K562 (cell line): ENCODE measurements around the gene GLI1. TPM values are rescaled to one million over a fixed set of nuclear protein-coding genes. Genes with fewer than 3 reads are reported as not detected.

Experiments
- ATAC-seq: fragments of 200-7000 bp; cut with Tn5 transposase; 3 replicates; pipeline ENCODE4 v1.9.1; 2020; ENCODE audit warnings: moderate library complexity
- BruUV-seq: library from RNA; stranded (reverse); fragments of 400-500 nt; replicated peaks from 2 replicates; lab custom pipeline; 2021; lab: Mats Ljungman, UMichigan
- CTCF ChIA-PET: fragments of 300-600 bp; formaldehyde crosslinking; extraction: SDS; loops from one replicate; lab custom pipeline; 2021; ENCODE audit warnings: low intra/inter-chr PET ratio; lab: Yijun Ruan, JAX
- POLR2A ChIA-PET: fragments of 300-600, 350-650 bp; sonication (Branson Sonifier 250); formaldehyde crosslinking; extraction: SDS; loops from one replicate; lab custom pipeline; 2021; ENCODE audit warnings: antibody characterized with exemption, inconsistent platforms; lab: Yijun Ruan, JAX
- DNase-seq, 4 experiments: peaks; one replicate each; pipeline versions ENCODE4 v3.0.0 to v3.0.0-alpha.2; 2011 to 2018; ENCODE audit warnings: low spot score in 3 of 4, mixed read lengths in 3 of 4; ENCODE audit errors: extremely low read depth in 1 of 4
- FAIRE-seq: peaks from 2 replicates; lab custom pipeline; 2011; peaks lifted over from hg19 to GRCh38; lab: Jason Lieb, UNC
- H2AFZ ChIP-seq: 2 replicates; pipeline ENCODE4 v1.6.0; 2011; ENCODE audit warnings: low read depth, low read length, control low read depth, inconsistent platforms
- H3K27ac ChIP-seq: fragments of 200-600 bp; 3 replicates; pipeline ENCODE4 v1.8.0; 2011; ENCODE audit warnings: low read depth, mild to moderate bottlenecking, control low read depth, inconsistent platforms, low read length, moderate library complexity, mixed read lengths; ENCODE audit errors: extremely low read depth
- H3K27me3 ChIP-seq, 2 experiments: fragments of 300-600 bp in 1 of 2; 2 replicates in 1 of 2; 3 replicates in 1 of 2; pipeline versions ENCODE4 v1.6.0 to v1.8.0; 2011; ENCODE audit warnings: inconsistent platforms in 2 of 2, low read length in 2 of 2, mild to moderate bottlenecking in 1 of 2, mixed read lengths in 1 of 2, moderate library complexity in 1 of 2; ENCODE audit not compliant: control insufficient read depth in 2 of 2, insufficient read depth in 2 of 2
- H3K36me3 ChIP-seq: fragments of 300-600 bp; 3 replicates; pipeline ENCODE4 v1.8.0; 2011; ENCODE audit warnings: mild to moderate bottlenecking, low read length, inconsistent platforms; ENCODE audit not compliant: control insufficient read depth, insufficient read depth
- H3K4me1 ChIP-seq, 2 experiments: fragments of 200-600 bp in 1 of 2; replicated peaks in 1 of 2; 2 replicates in 1 of 2; 3 replicates in 1 of 2; pipeline versions ENCODE4 v1.5.1 to v1.8.0; 2011; ENCODE audit warnings: inconsistent platforms in 2 of 2, low read length in 2 of 2, mild to moderate bottlenecking in 1 of 2, mixed read lengths in 1 of 2, moderate library complexity in 1 of 2; ENCODE audit not compliant: control insufficient read depth in 2 of 2, insufficient read depth in 2 of 2
- H3K4me2 ChIP-seq: 2 replicates; pipeline ENCODE4 v1.6.1; 2011; ENCODE audit warnings: low read length, control low read depth, inconsistent platforms, mixed read lengths; ENCODE audit not compliant: insufficient read depth
- H3K4me3 ChIP-seq: fragments of 200-600 bp; sonication (generic), shearing (Covaris generic); 2 replicates; pipeline ENCODE4 v1.5.1; 2016; ENCODE audit warnings: control low read depth, inconsistent platforms
- H3K79me2 ChIP-seq: fragments of 200-600 bp; 3 replicates; pipeline ENCODE4 v1.8.0; 2011; ENCODE audit warnings: low read length, inconsistent platforms; ENCODE audit not compliant: control insufficient read depth, insufficient read depth
- H3K9ac ChIP-seq, 2 experiments: 2 replicates each; pipeline versions ENCODE4 v1.6.0 to v1.6.1; 2011; ENCODE audit warnings: low read depth in 2 of 2, low read length in 2 of 2, control low read depth in 1 of 2, inconsistent platforms in 1 of 2, mild to moderate bottlenecking in 1 of 2, mixed read lengths in 1 of 2; ENCODE audit not compliant: insufficient read depth in 1 of 2
- H3K9me1 ChIP-seq: one replicate; pipeline ENCODE4 v1.6.0; 2011; ENCODE audit warnings: inconsistent platforms, mild to moderate bottlenecking, low read length, moderate library complexity; ENCODE audit not compliant: control insufficient read depth, insufficient read depth
- H3K9me3 ChIP-seq: replicated peaks from 2 replicates; pipeline ENCODE4 v1.5.1; 2011; ENCODE audit warnings: low read depth, low read length, inconsistent platforms; ENCODE audit not compliant: control insufficient read depth, insufficient read depth
- H4K20me1 ChIP-seq: replicated peaks from 2 replicates; pipeline ENCODE4 v1.6.1; 2011; ENCODE audit warnings: low read length, inconsistent platforms, mixed read lengths; ENCODE audit not compliant: control insufficient read depth, insufficient read depth
- CEBPG ChIP-seq, 3 experiments: fragments of 200-800 bp in 1 of 3; sonication (Bioruptor generic) in 1 of 3; sonication (generic) in 1 of 3; formaldehyde crosslinking in 1 of 3; IDR thresholded peaks in 2 of 3; conservative IDR thresholded peaks in 1 of 3; 2 replicates each; pipeline versions ENCODE4 v1.6.1 to v1.8.0; 2016 to 2022; ENCODE audit warnings: missing compliant biosample characterization in 2 of 3, missing genetic modification characterization in 2 of 3, mild to moderate bottlenecking in 1 of 3, missing genetic modification reagents in 1 of 3
- CHCHD3 ChIP-seq: fragments of 250-450 bp; sonication (Bioruptor Pico); IDR thresholded peaks from 2 replicates; pipeline ENCODE4 v2.1.2; 2022; ENCODE audit warnings: mild to moderate bottlenecking
- CSDE1 ChIP-seq, 2 experiments: fragments of 450-650 bp; IDR thresholded peaks; 2 replicates each; pipeline ENCODE4 v1.6.1; 2016; ENCODE audit warnings: mild to moderate bottlenecking in 1 of 2
- EHMT2 ChIP-seq: fragments of 450-650 bp; IDR thresholded peaks from 2 replicates; pipeline ENCODE4 v1.6.1; 2018; ENCODE audit warnings: antibody characterized with exemption
- GTF2A2 ChIP-seq: IDR thresholded peaks from 2 replicates; pipeline ENCODE4 v1.6.1; 2016; ENCODE audit warnings: mild to moderate bottlenecking, missing genetic modification characterization, missing compliant biosample characterization
- MCM7 ChIP-seq, 2 experiments: fragments of 450-650 bp; IDR thresholded peaks; 2 replicates each; pipeline ENCODE4 v1.6.1; 2016 to 2018
- NUFIP1 ChIP-seq: fragments of 450-650 bp; IDR thresholded peaks from 2 replicates; pipeline ENCODE4 v1.6.1; 2018; ENCODE audit not compliant: partially characterized antibody
- POU5F1 ChIP-seq: fragments of 150-350 bp; IDR thresholded peaks from 2 replicates; pipeline ENCODE4 v1.6.1; 2014; ENCODE audit warnings: borderline replicate concordance, low read length, low read depth, mild to moderate bottlenecking; ENCODE audit not compliant: partially characterized antibody
- SAP30 ChIP-seq: fragments of 200-600 bp; sonication (generic); IDR thresholded peaks from 2 replicates; pipeline ENCODE4 v1.6.1; 2012; ENCODE audit warnings: borderline replicate concordance, low read depth, mild to moderate bottlenecking, moderate library complexity, low read length, control low read depth, inconsistent platforms; ENCODE audit not compliant: insufficient read depth, poor library complexity, severe bottlenecking
- SUPT5H ChIP-seq: fragments of 450-650 bp; IDR thresholded peaks from 2 replicates; pipeline ENCODE4 v1.6.1; 2016
- ZC3H4 ChIP-seq: sonication (generic); formaldehyde crosslinking; IDR thresholded peaks from 2 replicates; pipeline ENCODE4 v1.9.0; 2021; ENCODE audit warnings: missing genetic modification reagents, borderline replicate concordance
- ZNF217 ChIP-seq: sonication (generic); formaldehyde crosslinking; IDR thresholded peaks from 2 replicates; pipeline ENCODE4 v1.8.0; 2022; ENCODE audit warnings: mild to moderate bottlenecking, missing genetic modification reagents
- ZNF324 ChIP-seq: fragments of 250-450 bp; sonication (Bioruptor Pico); IDR thresholded peaks from 2 replicates; pipeline ENCODE4 v1.4.0; 2020; ENCODE audit warnings: mild to moderate bottlenecking
- WGBS: fragments of 100-300 bp; shearing (Covaris generic); methylation state at CpG from one replicate; pipeline ENCODE4 v1.1.6; 2016; ENCODE audit warnings: low coverage, mixed read lengths; ENCODE audit not compliant: insufficient coverage; ENCODE audit errors: missing lambda C conversion rate; 5-methylcytosine and 5-hydroxymethylcytosine counted together
- in situ Hi-C: fragments of 300-500 bp; cut with MboI; formaldehyde crosslinking; loops from 4 replicates; pipeline ENCODE4 v1.15.0; 2018; ENCODE audit warnings: inconsistent platforms, mixed read lengths
- intact Hi-C: fragments of 100-400 bp; cut with micrococcal nuclease; formaldehyde crosslinking; loops from 2 replicates; pipeline ENCODE4 v1.14.2; 2022
- polyA plus RNA-seq, 8 experiments: library from polyadenylated mRNA; depleted of rRNA in 4 of 8; stranded (reverse) in 5 of 8; unstranded in 3 of 8; fragments of >200 nt; fragmentation: Nextera tagmentation in 2 of 8; fragmentation: Illumina TruSeq in 1 of 8; extraction: Ambion mirVana in 2 of 8; extraction: Trizol in 1 of 8; gene quantifications; 2 replicates each; pipeline versions ENCODE4 v1.2.1 to v1.2.3, GENCODE V29; 2011 to 2014; ENCODE audit warnings: inconsistent platforms in 1 of 8, missing spikeins in 1 of 8
- total RNA-seq, 7 experiments: library from RNA; depleted of rRNA in 6 of 7; stranded (reverse); fragments of >200 nt in 6 of 7; fragmentation: Illumina TruSeq in 2 of 7; extraction: Trizol in 2 of 7; gene quantifications; 2 replicates each; pipeline versions ENCODE4 v1.2.1 to v1.2.3, GENCODE V29; 2011 to 2021; ENCODE audit warnings: low replicate concordance in 1 of 7
- TF ChIP-seq, protein P1 (sequence below): IDR thresholded peaks from 2 replicates; pipeline ENCODE4 v1.6.1; 2016; ENCODE audit warnings: missing genetic modification characterization, missing compliant biosample characterization
- TF ChIP-seq, protein P2 (sequence below): fragments of 200-800 bp; sonication (Bioruptor generic); IDR thresholded peaks from 2 replicates; pipeline ENCODE4 v1.6.1; 2017; ENCODE audit warnings: missing genetic modification characterization, missing compliant biosample characterization

GLI1 gene
- total and polyA plus RNA-seq, 9 of the 15 experiments (the other 6 are each of a cell fraction or from before 2014, with no cell fraction given): 0.24 to 3.7 (median 0.61) TPM

DNA sequence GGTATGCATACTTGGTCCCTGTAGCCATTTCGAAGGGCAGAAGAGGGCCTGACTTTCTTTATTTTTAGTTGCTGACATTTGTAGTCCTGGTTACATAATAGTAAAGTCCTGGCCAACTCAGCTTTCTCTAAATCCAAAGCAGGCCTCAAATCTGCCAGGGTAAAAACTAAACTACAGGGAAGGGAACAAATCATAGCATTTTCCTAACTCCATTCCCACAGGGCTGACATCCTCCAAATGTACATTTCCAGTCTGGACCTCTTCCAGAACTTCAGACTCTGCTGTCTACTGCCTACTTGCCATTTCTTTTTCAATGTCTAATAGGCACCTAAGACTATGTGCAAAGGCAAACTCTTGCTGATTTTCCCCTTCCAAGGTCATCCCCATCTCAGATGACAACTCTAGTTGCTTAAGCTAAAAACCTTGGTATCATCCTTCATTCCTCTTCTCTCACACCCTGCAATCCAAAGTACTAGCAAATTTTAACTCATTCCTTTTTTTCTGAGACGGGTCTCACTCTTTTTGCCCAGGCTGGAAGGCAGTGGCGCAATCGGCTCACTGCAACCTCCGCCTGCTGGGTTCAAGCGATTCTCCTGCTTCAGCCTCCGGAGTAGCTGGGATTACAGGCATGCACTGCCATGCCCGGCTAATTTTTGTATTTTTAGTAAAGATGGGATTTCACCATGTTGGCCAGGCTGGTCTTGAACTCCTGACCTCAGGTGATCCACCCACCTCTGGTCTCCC, 58.8 kb downstream of the GLI1 start (continued):
- TF ChIP-seq, protein P1, sequence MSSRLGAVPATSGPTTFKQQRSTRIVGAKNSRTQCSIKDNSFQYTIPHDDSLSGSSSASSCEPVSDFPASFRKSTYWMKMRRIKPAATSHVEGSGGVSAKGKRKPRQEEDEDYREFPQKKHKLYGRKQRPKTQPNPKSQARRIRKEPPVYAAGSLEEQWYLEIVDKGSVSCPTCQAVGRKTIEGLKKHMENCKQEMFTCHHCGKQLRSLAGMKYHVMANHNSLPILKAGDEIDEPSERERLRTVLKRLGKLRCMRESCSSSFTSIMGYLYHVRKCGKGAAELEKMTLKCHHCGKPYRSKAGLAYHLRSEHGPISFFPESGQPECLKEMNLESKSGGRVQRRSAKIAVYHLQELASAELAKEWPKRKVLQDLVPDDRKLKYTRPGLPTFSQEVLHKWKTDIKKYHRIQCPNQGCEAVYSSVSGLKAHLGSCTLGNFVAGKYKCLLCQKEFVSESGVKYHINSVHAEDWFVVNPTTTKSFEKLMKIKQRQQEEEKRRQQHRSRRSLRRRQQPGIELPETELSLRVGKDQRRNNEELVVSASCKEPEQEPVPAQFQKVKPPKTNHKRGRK (tag): no peak

DNA sequence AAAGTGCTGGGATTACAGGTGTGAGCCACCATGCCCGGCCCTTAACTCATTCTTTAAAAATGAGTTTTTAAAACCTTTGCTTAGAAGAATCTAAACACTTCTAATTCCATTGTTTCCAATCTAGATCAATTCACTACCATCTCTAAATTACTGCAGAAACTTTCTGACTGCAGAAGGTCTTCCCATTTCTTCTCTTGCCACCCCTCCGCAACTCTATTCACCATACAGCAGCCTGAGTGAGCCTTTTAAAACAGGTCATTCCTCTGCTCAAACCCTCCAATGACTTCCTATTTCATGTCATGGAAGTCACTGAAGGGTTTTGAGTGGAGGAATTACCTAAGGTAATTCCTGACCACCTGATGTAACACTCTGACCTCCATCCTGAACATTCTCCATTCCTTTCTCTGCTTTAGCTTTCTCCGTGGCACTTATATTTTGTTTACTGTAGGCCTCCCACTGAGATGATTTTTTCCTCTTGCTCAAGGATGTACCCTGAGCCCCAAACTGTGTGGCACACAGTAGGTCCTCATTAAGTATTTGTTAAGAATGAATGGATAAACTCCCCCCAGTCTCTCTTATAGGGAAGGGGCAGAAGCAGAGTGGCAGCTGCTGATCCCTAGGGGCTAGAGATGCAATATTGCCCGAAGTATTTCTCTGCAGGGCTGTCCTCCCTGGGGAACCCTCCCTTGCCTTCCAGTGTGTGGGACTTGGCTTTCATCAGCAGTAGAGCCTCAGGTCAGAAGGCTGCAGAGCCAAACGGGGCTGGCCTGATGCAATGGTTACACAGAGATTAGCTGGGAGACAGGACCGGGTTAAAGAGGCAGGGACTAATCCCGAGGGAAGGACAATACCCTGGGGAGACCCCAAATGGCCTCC, 59.6 kb downstream of the GLI1 start:
- peak; percentile 0; the same call in 1 of the 3 replicates for ATAC-seq
- H3K36me3 ChIP-seq: peaks cover 63% of the 10 kb centered on the region
- TF ChIP-seq SUPT5H (peak; percentile 22), CEBPG (CRISPR knock-in tag; IDR thresholded peaks at IDR 0.05) (peak; percentile 84), CEBPG (tag; conservative IDR thresholded peaks at IDR 0.05 in 1 of 2, IDR thresholded peaks at IDR 0.05 in 1 of 2) (0 out of 4 replicates have a peak, but pooled peaks of 1 of the 2 experiments have one; percentile 16), GTF2A2 (tag) (no peak), ZNF217 (no peak), ZNF324 (no peak), ZC3H4 (CRISPR knock-in tag) (peak; percentile 58; the same call in 1 of the 2 replicates), MCM7 (IDR thresholded peaks at IDR 0.05) (no peak), CHCHD3 (CRISPR knock-in tag) (no peak), POU5F1 (no peak), EHMT2 (no peak), NUFIP1 (no peak), CSDE1 (IDR thresholded peaks at IDR 0.05) (no peak), SAP30 (no peak)
- TF ChIP-seq, protein P2, sequence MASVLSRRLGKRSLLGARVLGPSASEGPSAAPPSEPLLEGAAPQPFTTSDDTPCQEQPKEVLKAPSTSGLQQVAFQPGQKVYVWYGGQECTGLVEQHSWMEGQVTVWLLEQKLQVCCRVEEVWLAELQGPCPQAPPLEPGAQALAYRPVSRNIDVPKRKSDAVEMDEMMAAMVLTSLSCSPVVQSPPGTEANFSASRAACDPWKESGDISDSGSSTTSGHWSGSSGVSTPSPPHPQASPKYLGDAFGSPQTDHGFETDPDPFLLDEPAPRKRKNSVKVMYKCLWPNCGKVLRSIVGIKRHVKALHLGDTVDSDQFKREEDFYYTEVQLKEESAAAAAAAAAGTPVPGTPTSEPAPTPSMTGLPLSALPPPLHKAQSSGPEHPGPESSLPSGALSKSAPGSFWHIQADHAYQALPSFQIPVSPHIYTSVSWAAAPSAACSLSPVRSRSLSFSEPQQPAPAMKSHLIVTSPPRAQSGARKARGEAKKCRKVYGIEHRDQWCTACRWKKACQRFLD (CRISPR knock-in tag): no peak

More for the DNA sequence above, 59.6 kb downstream of the GLI1 start:
- FAIRE-seq (no peak), DNase-seq (peak in 1 of 4 experiments; percentile 42)
- peak overlapping the region; percentile 99 for H3K27ac ChIP-seq
- H2AFZ ChIP-seq: no peak overlapping the region
- peaks cover 7% of the 10 kb centered on the region for H3K9me1 ChIP-seq
- intact Hi-C loops: no loop called here
- POLR2A ChIA-PET: interaction anchor here (0.7 to 10.1 kb wide), 34 partner anchors 9 to 794 kb away, joined by 3 to 184 read pairs (median 4); partner anchors contain the start of genes ARHGEF25, B4GALNT1, CDK4 and DCTN2
- no TSS peak for BruUV-seq
- H3K27me3 ChIP-seq: no peaks in the 10 kb centered on the region
- peak overlapping the region; percentile 99 for H3K4me2 ChIP-seq
- H4K20me1 ChIP-seq: peaks cover 52% of the 10 kb centered on the region
- in situ Hi-C loops: no loop called here
- H3K9ac ChIP-seq: peak overlapping the region; percentile 94 to 100
- 10% methylated on average over 7 of the region's 7 CpGs for WGBS
- peak overlapping the region; percentile 86 for H3K4me3 ChIP-seq
- CTCF ChIA-PET: no interaction called here
- H3K79me2 ChIP-seq: peaks cover 53% of the 10 kb centered on the region
- H3K4me1 ChIP-seq: peaks cover 23 to 37% of the 10 kb centered on the region in 2 experiments
- H3K9me3 ChIP-seq: no peaks in the 10 kb centered on the region
